SU-DHL-6 (cell line): ENCODE results near the gene RNASEL.

Source experiments
- H2AFZ ChIP-seq: fragments of 200-600 bp; sonication (generic); 2 replicates; pipeline ENCODE4 v1.6.1; 2014; ENCODE audit warnings: low read depth, mild to moderate bottlenecking, moderate library complexity, mixed read lengths, antibody characterized with exemption, low read length; ENCODE audit not compliant: severe bottlenecking
- H3F3A ChIP-seq: fragments of 200-600 bp; shearing (Covaris generic); 2 replicates; pipeline ENCODE4 v1.6.0; 2016; ENCODE audit warnings: antibody characterized with exemption, mild to moderate bottlenecking; ENCODE audit not compliant: insufficient read depth
- H3K27ac ChIP-seq: fragments of 200-600 bp; sonication (generic); 2 replicates; pipeline ENCODE4 v1.5.1; 2016; ENCODE audit warnings: low read depth, mild to moderate bottlenecking, low read length, moderate library complexity, mixed read lengths
- H3K27me3 ChIP-seq: fragments of 200-600 bp; sonication (generic), shearing (Covaris generic); 2 replicates; pipeline ENCODE4 v1.6.0; 2014; ENCODE audit warnings: mild to moderate bottlenecking, low read length
- H3K36me3 ChIP-seq: fragments of 200-600 bp; sonication (generic); 2 replicates; pipeline ENCODE4 v1.6.1; 2014; ENCODE audit warnings: mild to moderate bottlenecking, low read length, mixed read lengths
- H3K4me2 ChIP-seq: fragments of 300-600, 200-600 bp; shearing (Covaris generic), sonication (generic); 2 replicates; pipeline ENCODE4 v1.6.0; 2014; ENCODE audit warnings: low read length, low read depth, mild to moderate bottlenecking; ENCODE audit not compliant: poor library complexity, severe bottlenecking
- H3K4me3 ChIP-seq: fragments of 200-600 bp; sonication (generic); 2 replicates; pipeline ENCODE4 v1.5.1; 2014; ENCODE audit warnings: antibody characterized with exemption, low read length, mild to moderate bottlenecking, mixed read lengths; ENCODE audit not compliant: insufficient read depth, poor library complexity, severe bottlenecking
- H3K79me2 ChIP-seq: fragments of 200-600 bp; sonication (generic); 2 replicates; pipeline ENCODE4 v1.6.1; 2014; ENCODE audit warnings: mild to moderate bottlenecking, low read length, moderate library complexity; ENCODE audit not compliant: insufficient read depth
- H3K9ac ChIP-seq: fragments of 200-600 bp; sonication (generic); 2 replicates; pipeline ENCODE4 v1.7.0; 2014; ENCODE audit warnings: mild to moderate bottlenecking, low read length
- H3K9me2 ChIP-seq: fragments of 200-600 bp; sonication (generic); replicated peaks from 2 replicates; pipeline ENCODE4 v1.6.1; 2014; ENCODE audit warnings: low read length; ENCODE audit not compliant: insufficient read depth
- H3K9me3 ChIP-seq: fragments of 200-600 bp; sonication (generic); 2 replicates; pipeline ENCODE4 v1.6.1; 2014; ENCODE audit warnings: low read length, mixed read lengths; ENCODE audit not compliant: insufficient read depth
- H4K20me1 ChIP-seq: fragments of 200-600 bp; sonication (generic); 2 replicates; pipeline ENCODE4 v1.6.1; 2014; ENCODE audit warnings: low read depth, mild to moderate bottlenecking, antibody characterized with exemption, low read length, moderate library complexity, mixed read lengths
- EZH2phosphoT487 ChIP-seq: fragments of 200-600 bp; sonication (generic), shearing (Covaris generic); conservative IDR thresholded peaks from 2 replicates; pipeline ENCODE4 v1.6.1; 2018; ENCODE audit warnings: mild to moderate bottlenecking, antibody characterized with exemption, low read length, moderate library complexity, mixed read lengths
- TF ChIP-seq, protein P1 (sequence below): fragments of 200-600 bp; sonication (generic); IDR thresholded peaks from one replicate; pipeline ENCODE4 v1.5.1; 2017; ENCODE audit warnings: antibody characterized with exemption, mild to moderate bottlenecking, low read length, moderate library complexity; ENCODE audit not compliant: insufficient read depth, poor library complexity, severe bottlenecking

RNASEL gene

DNA sequence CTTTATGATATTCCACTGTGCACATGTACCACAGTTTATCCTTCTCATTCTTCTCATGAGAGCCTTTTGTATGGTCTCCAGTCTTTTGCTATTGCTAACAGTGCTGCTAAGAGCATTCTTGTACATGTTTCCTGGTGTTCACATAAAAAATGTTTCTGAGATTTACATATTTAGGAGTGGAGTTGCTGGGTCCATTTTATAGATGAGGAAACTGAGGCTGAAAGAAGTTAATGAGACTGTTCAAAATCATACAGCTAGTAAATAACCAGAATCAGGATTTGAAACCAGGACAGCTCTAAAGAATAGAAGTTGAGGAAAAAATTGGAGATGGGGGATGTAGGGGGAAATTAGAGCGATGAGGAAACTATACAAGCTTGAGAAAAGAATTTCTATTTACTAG lies 42.9 kb upstream of the RNASEL start:
- H3K9ac ChIP-seq = no peak overlapping the region
- peaks cover 6% of the 10 kb centered on the region; the same call in 1 of the 2 replicates for H3F3A ChIP-seq
- no peaks in the 10 kb centered on the region for H4K20me1 ChIP-seq
- H2AFZ ChIP-seq = no peak overlapping the region
- no peak overlapping the region for H3K4me3 ChIP-seq
- H3K9me3 ChIP-seq = no peaks in the 10 kb centered on the region
- no peaks in the 10 kb centered on the region for H3K9me2 ChIP-seq
- no peaks in the 10 kb centered on the region for H3K27me3 ChIP-seq
- no peaks in the 10 kb centered on the region for H3K79me2 ChIP-seq
- H3K27ac ChIP-seq = no peak overlapping the region
- no peaks in the 10 kb centered on the region for H3K36me3 ChIP-seq
- no peak overlapping the region for H3K4me2 ChIP-seq
- TF ChIP-seq, protein P1, sequence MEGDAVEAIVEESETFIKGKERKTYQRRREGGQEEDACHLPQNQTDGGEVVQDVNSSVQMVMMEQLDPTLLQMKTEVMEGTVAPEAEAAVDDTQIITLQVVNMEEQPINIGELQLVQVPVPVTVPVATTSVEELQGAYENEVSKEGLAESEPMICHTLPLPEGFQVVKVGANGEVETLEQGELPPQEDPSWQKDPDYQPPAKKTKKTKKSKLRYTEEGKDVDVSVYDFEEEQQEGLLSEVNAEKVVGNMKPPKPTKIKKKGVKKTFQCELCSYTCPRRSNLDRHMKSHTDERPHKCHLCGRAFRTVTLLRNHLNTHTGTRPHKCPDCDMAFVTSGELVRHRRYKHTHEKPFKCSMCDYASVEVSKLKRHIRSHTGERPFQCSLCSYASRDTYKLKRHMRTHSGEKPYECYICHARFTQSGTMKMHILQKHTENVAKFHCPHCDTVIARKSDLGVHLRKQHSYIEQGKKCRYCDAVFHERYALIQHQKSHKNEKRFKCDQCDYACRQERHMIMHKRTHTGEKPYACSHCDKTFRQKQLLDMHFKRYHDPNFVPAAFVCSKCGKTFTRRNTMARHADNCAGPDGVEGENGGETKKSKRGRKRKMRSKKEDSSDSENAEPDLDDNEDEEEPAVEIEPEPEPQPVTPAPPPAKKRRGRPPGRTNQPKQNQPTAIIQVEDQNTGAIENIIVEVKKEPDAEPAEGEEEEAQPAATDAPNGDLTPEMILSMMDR = no peak
- TF ChIP-seq EZH2phosphoT487 = no peak

DNA sequence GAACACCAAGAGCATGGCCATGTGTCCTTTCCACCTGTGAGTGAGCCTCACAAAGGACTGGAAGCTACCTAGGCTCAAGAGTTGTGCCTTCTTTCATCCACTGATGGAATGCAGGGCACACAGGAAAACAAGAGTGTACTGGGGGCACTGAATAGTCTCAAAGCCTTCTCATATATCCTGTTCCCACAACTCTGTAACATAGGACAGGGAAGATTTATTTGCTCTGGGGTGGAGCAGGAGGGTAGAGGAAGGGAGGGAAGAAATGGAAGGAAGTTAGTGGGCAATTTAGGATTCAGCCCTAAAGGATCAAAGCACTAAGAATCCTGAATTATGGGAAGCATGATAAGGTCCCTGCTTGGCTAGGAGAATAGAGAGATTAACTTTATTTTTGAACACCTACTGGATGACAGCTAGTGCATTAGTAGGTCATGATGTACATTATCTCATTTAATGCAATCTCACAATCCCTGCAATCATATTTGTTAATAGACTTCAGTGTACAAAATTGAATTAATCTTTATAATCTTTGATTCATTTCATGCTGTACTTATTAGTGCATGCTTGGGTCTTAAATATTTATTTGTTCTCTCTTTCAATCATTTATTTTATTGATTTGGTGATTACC lies 42.1 kb upstream of the RNASEL start:
- no peaks in the 10 kb centered on the region for H3K27me3 ChIP-seq
- H3K9me3 ChIP-seq = no peaks in the 10 kb centered on the region
- H3K36me3 ChIP-seq = no peaks in the 10 kb centered on the region
- TF ChIP-seq, protein P1 = no peak
- no peak for TF ChIP-seq EZH2phosphoT487
- peaks cover 6% of the 10 kb centered on the region; the same call in 1 of the 2 replicates for H3F3A ChIP-seq
- H3K9me2 ChIP-seq = no peaks in the 10 kb centered on the region
- no peak overlapping the region for H3K27ac ChIP-seq
- H3K79me2 ChIP-seq = no peaks in the 10 kb centered on the region
- H3K4me2 ChIP-seq = no peak overlapping the region
- no peak overlapping the region for H2AFZ ChIP-seq
- H4K20me1 ChIP-seq = no peaks in the 10 kb centered on the region
- no peak overlapping the region for H3K4me3 ChIP-seq
- H3K9ac ChIP-seq = no peak overlapping the region

DNA sequence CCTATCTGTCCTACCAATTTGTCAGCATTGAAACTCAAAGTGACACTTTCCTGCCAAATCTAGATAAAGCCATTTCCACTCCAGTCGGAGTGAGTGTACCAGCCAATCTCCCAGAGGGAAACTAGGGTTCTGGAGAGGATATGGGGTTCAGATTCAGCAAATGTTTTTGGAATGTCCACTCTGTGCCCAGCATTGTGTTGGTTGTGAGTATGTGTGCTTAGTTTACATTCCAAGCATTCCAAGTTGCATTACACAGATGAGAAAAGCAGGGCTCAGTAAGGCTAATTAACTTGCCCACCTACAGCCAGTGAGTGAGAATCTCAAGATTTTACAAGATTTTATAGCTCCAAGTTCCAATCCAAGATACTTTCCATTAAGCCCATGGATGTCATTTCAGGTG lies 41.5 kb upstream of the RNASEL start:
- no peaks in the 10 kb centered on the region for H3K9me3 ChIP-seq
- no peaks in the 10 kb centered on the region for H4K20me1 ChIP-seq
- no peak overlapping the region for H3K4me3 ChIP-seq
- no peak overlapping the region for H3K9ac ChIP-seq
- H3K36me3 ChIP-seq = no peaks in the 10 kb centered on the region
- H3K27ac ChIP-seq = no peak overlapping the region
- peaks cover 6% of the 10 kb centered on the region; the same call in 1 of the 2 replicates for H3F3A ChIP-seq
- H3K9me2 ChIP-seq = no peaks in the 10 kb centered on the region
- H3K79me2 ChIP-seq = no peaks in the 10 kb centered on the region
- no peaks in the 10 kb centered on the region for H3K27me3 ChIP-seq
- TF ChIP-seq EZH2phosphoT487 = no peak
- TF ChIP-seq, protein P1 = no peak
- H2AFZ ChIP-seq = no peak overlapping the region
- no peak overlapping the region for H3K4me2 ChIP-seq
